ENCODE results near the gene MARCKSL1. TPM values are rescaled to one million over a fixed set of nuclear protein-coding genes. Genes with fewer than 3 reads are reported as not detected.

MARCKSL1 gene
- polyA plus RNA-seq, 1 donor (not counting 4 experiments of a cell fraction or from before 2014, with no cell fraction given) = 8.5 TPM

DNA sequence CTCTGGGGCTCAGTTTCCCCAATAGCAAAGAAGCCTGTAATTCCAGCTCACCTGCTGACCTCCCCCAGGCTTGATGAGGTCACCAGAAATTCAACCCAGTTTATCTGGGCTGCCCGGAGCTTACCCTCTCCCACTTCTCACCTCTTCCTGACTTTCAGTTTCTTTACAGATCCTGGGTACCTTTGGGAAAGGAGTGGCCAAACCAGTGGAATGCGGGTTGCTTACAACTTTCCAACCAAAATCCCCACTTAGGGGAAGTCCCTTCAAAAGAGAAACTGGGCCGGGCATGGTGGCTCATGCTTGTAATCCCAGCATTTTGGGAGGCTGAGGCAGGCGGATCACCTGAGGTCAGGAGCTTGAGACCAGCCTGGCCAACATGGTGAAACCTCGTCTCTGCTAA is 5.9 kb upstream of the MARCKSL1 start:
- Histone ChIP-seq H3K4me2 (ENCODE audit: control insufficient read depth, extremely low read depth, insufficient read depth, low read depth, low read length) (no peak overlapping the region), H3K4me3 (ENCODE audit: control insufficient read depth in 2 of 3, extremely low read depth in 1 of 3, insufficient read depth in 2 of 3, low read depth in 1 of 3, low read length in 3 of 3) (no peak overlapping the region), H3K4me1 (ENCODE audit: control insufficient read depth, extremely low read depth, insufficient read depth, low read length) (peaks cover 23% of the 10 kb centered on the region), H3K79me2 (ENCODE audit: control insufficient read depth, insufficient read depth, low read length) (no peaks in the 10 kb centered on the region), H3K9me3 (ENCODE audit: control insufficient read depth, low read depth, low read length) (no peaks in the 10 kb centered on the region), H3K27me3 (ENCODE audit: control insufficient read depth, extremely low read depth, insufficient read depth, low read length) (peaks cover 10% of the 10 kb centered on the region), H4K20me1 (ENCODE audit: control insufficient read depth, extremely low read depth, insufficient read depth, low read length) (no peaks in the 10 kb centered on the region), H3K9me1 (ENCODE audit: control insufficient read depth, extremely low read depth, insufficient read depth, low read length) (no peaks in the 10 kb centered on the region), H3K9ac (ENCODE audit: control insufficient read depth, extremely low read depth, insufficient read depth, low read length) (no peak overlapping the region), H3K36me3 (ENCODE audit: control insufficient read depth in 2 of 2, extremely low read depth in 1 of 2, insufficient read depth in 2 of 2, low read length in 2 of 2) (no peaks in the 10 kb centered on the region), H3K27ac (ENCODE audit: control insufficient read depth, insufficient read depth, low read length) (no peak overlapping the region), H2AFZ (ENCODE audit: control insufficient read depth, low read length) (no peak overlapping the region)
- DNase-seq (ENCODE audit: low read depth, low spot score) (no peak), FAIRE-seq (no peak)
- dilution Hi-C loops (cut with MboI; ENCODE audit: extremely low pct_ligation_motif_present, low sequenced_read_pairs) = no loop called here
- no peak for TF ChIP-seq EZH2 (IDR thresholded peaks at IDR 0.05; ENCODE audit: low read length)
- TF ChIP-seq, protein P1, sequence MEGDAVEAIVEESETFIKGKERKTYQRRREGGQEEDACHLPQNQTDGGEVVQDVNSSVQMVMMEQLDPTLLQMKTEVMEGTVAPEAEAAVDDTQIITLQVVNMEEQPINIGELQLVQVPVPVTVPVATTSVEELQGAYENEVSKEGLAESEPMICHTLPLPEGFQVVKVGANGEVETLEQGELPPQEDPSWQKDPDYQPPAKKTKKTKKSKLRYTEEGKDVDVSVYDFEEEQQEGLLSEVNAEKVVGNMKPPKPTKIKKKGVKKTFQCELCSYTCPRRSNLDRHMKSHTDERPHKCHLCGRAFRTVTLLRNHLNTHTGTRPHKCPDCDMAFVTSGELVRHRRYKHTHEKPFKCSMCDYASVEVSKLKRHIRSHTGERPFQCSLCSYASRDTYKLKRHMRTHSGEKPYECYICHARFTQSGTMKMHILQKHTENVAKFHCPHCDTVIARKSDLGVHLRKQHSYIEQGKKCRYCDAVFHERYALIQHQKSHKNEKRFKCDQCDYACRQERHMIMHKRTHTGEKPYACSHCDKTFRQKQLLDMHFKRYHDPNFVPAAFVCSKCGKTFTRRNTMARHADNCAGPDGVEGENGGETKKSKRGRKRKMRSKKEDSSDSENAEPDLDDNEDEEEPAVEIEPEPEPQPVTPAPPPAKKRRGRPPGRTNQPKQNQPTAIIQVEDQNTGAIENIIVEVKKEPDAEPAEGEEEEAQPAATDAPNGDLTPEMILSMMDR (optimal IDR thresholded peaks at IDR 0.05 in 1 of 3, IDR thresholded peaks at IDR 0.05 in 1 of 3, conservative IDR thresholded peaks at IDR 0.05 in 1 of 3; ENCODE audit: extremely low read depth in 1 of 3, insufficient read depth in 2 of 3, low read length in 3 of 3) = no peak

DNA sequence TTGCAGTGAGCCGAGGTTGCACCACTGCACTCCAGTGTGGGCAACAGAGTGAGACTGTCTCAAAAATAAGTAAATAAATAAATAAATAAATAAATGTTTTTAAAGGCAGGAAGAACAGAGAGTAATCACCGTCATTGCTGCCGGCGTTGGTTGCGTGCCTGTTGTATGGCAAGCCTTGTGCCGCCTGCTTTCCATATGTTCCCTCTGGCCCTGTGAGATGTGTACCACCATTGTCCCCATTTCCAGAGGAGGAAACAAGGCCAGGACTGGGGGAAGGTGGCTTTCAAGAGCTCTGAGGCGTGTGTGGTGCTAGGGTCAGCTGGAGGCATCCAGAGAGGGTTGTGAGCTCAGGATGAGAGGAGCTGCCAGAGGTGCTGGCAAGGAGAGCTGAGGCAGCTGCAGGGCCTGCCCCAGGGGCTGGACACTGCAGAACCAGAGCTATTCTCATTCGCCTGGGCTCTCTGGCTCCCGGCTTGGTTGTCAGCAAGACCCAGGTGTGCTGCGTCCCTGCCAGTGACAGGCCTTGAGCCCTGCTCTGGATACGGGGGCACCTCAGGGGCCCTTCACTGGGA is 5.2 kb upstream of the MARCKSL1 start:
- Histone ChIP-seq H3K4me3 (ENCODE audit: control insufficient read depth in 2 of 3, extremely low read depth in 1 of 3, insufficient read depth in 2 of 3, low read depth in 1 of 3, low read length in 3 of 3) (no peak overlapping the region), H3K36me3 (ENCODE audit: control insufficient read depth in 2 of 2, extremely low read depth in 1 of 2, insufficient read depth in 2 of 2, low read length in 2 of 2) (no peaks in the 10 kb centered on the region), H3K9me3 (ENCODE audit: control insufficient read depth, low read depth, low read length) (no peaks in the 10 kb centered on the region), H3K4me2 (ENCODE audit: control insufficient read depth, extremely low read depth, insufficient read depth, low read depth, low read length) (no peak overlapping the region), H3K4me1 (ENCODE audit: control insufficient read depth, extremely low read depth, insufficient read depth, low read length) (peaks cover 27% of the 10 kb centered on the region), H3K27ac (ENCODE audit: control insufficient read depth, insufficient read depth, low read length) (no peak overlapping the region), H2AFZ (ENCODE audit: control insufficient read depth, low read length) (no peak overlapping the region), H3K9ac (ENCODE audit: control insufficient read depth, extremely low read depth, insufficient read depth, low read length) (no peak overlapping the region), H3K79me2 (ENCODE audit: control insufficient read depth, insufficient read depth, low read length) (no peaks in the 10 kb centered on the region), H3K27me3 (ENCODE audit: control insufficient read depth, extremely low read depth, insufficient read depth, low read length) (peaks cover 12% of the 10 kb centered on the region), H3K9me1 (ENCODE audit: control insufficient read depth, extremely low read depth, insufficient read depth, low read length) (no peaks in the 10 kb centered on the region), H4K20me1 (ENCODE audit: control insufficient read depth, extremely low read depth, insufficient read depth, low read length) (peaks cover 2% of the 10 kb centered on the region)
- no peak for TF ChIP-seq EZH2 (IDR thresholded peaks at IDR 0.05; ENCODE audit: low read length)
- TF ChIP-seq, protein P1 (optimal IDR thresholded peaks at IDR 0.05 in 1 of 3, IDR thresholded peaks at IDR 0.05 in 1 of 3, conservative IDR thresholded peaks at IDR 0.05 in 1 of 3; ENCODE audit: extremely low read depth in 1 of 3, insufficient read depth in 2 of 3, low read length in 3 of 3) = no peak
- FAIRE-seq (no peak), DNase-seq (ENCODE audit: low read depth, low spot score) (no peak)
- dilution Hi-C loops (cut with MboI; ENCODE audit: extremely low pct_ligation_motif_present, low sequenced_read_pairs) = no loop called here
